Cardiac fibroblast (primary cell): Measurements from ENCODE around the gene GNL3L.
A peak's percentile ranks its signal among the peaks of the same experiment; 100 is the strongest.
"Not testable (repeated sequence)": the region's sequence is repeated elsewhere in the genome, so short reads cannot be mapped to it uniquely, and the experiment has no call there.

ENCODE experiments used
- DNase-seq, 2 donors: peaks; one replicate each; pipeline versions ENCODE4 v3.0.0 to v3.0.0-alpha.2; 2010; ENCODE audit warnings: low read depth in 2 of 2
- H3K4me3 ChIP-seq, 2 donors: replicated peaks in 1 of 2; 1 replicate in 1 of 2; 2 replicates in 1 of 2; pipeline ENCODE4 v1.5.1; 2011; ENCODE audit warnings: low read depth in 2 of 2, low read length in 2 of 2, mild to moderate bottlenecking in 2 of 2, moderate library complexity in 1 of 2
- CTCF ChIP-seq: IDR thresholded peaks from one replicate; pipeline ENCODE4 v1.5.1; 2011; ENCODE audit warnings: low read depth, mild to moderate bottlenecking, low read length, inconsistent platforms

GNL3L gene

GRCh38 chrX:54529552-54530356 is at the start of gene GNL3L:
Gene GNL3L (plus strand): TSS chrX:54530219. CDS start chrX:54532567, 2,348 bp downstream.
- DNase-seq = peak; percentile 86 to 93
- peak within 1 kb of the TSS; percentile 75 to 77 for H3K4me3 ChIP-seq
- no peak for TF ChIP-seq CTCF

GRCh38 chrX:54482839-54483593 is 47.0 kb upstream of the GNL3L start:
- H3K4me3 ChIP-seq = no peak overlapping the region
- peak in 1 of 2 donors; percentile 18 for DNase-seq
- TF ChIP-seq CTCF = no peak

- DNase-seq = no peak
- TF ChIP-seq CTCF = no peak
- H3K4me3 ChIP-seq = no peak overlapping the region
Measured at GRCh38 chrX:54483946-54484345, 46.1 kb upstream of the GNL3L start.

- TF ChIP-seq CTCF = no peak
- peak in 1 of 2 donors; percentile 19 for DNase-seq
- no peak overlapping the region for H3K4me3 ChIP-seq
Measured at GRCh38 chrX:54484666-54485065, 45.4 kb upstream of the GNL3L start.

- DNase-seq, H3K4me3 ChIP-seq: not testable (repeated sequence)
Measured at GRCh38 chrX:54489819-54490218, 40.2 kb upstream of the GNL3L start.

- TF ChIP-seq CTCF = no peak
- DNase-seq = peak; percentile 53 to 68
- H3K4me3 ChIP-seq = no peak overlapping the region
Measured at GRCh38 chrX:54492340-54492739, 37.7 kb upstream of the GNL3L start.
